Cardiac fibroblast (primary cell): ENCODE data around the gene PCP2.

ENCODE experiments used
- DNase-seq, 2 donors: peaks; one replicate each; pipeline versions ENCODE4 v3.0.0 to v3.0.0-alpha.2; 2010; ENCODE audit warnings: low read depth in 2 of 2
- H3K4me3 ChIP-seq, 2 donors: replicated peaks in 1 of 2; 1 replicate in 1 of 2; 2 replicates in 1 of 2; pipeline ENCODE4 v1.5.1; 2011; ENCODE audit warnings: low read depth in 2 of 2, low read length in 2 of 2, mild to moderate bottlenecking in 2 of 2, moderate library complexity in 1 of 2
- TF ChIP-seq, protein P1 (sequence below): IDR thresholded peaks from one replicate; pipeline ENCODE4 v1.5.1; 2011; ENCODE audit warnings: low read depth, mild to moderate bottlenecking, low read length, inconsistent platforms

The PCP2 gene

DNA sequence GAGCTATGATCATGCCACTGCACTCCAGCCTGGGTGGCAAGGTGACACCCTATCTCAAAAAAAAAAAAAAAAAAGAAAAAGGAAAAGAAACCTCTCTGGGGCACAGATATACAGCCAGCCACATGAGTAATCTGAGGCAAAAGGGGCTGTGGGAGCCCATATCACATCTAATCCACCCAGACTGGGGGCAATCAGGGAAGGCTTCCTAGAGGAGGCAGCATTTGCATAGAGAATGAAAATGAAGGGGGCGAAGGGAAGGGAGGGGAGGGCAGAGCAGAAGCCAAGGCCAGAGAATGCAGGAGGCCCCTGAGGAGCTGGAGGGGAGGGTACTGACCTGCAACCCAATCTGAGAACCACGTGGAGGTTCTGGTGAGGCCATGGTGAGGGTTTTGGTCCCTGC, 16.6 kb upstream of the PCP2 start:
- no peak for DNase-seq
- H3K4me3 ChIP-seq, result no peak overlapping the region
- TF ChIP-seq, protein P1, sequence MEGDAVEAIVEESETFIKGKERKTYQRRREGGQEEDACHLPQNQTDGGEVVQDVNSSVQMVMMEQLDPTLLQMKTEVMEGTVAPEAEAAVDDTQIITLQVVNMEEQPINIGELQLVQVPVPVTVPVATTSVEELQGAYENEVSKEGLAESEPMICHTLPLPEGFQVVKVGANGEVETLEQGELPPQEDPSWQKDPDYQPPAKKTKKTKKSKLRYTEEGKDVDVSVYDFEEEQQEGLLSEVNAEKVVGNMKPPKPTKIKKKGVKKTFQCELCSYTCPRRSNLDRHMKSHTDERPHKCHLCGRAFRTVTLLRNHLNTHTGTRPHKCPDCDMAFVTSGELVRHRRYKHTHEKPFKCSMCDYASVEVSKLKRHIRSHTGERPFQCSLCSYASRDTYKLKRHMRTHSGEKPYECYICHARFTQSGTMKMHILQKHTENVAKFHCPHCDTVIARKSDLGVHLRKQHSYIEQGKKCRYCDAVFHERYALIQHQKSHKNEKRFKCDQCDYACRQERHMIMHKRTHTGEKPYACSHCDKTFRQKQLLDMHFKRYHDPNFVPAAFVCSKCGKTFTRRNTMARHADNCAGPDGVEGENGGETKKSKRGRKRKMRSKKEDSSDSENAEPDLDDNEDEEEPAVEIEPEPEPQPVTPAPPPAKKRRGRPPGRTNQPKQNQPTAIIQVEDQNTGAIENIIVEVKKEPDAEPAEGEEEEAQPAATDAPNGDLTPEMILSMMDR, result no peak

DNA sequence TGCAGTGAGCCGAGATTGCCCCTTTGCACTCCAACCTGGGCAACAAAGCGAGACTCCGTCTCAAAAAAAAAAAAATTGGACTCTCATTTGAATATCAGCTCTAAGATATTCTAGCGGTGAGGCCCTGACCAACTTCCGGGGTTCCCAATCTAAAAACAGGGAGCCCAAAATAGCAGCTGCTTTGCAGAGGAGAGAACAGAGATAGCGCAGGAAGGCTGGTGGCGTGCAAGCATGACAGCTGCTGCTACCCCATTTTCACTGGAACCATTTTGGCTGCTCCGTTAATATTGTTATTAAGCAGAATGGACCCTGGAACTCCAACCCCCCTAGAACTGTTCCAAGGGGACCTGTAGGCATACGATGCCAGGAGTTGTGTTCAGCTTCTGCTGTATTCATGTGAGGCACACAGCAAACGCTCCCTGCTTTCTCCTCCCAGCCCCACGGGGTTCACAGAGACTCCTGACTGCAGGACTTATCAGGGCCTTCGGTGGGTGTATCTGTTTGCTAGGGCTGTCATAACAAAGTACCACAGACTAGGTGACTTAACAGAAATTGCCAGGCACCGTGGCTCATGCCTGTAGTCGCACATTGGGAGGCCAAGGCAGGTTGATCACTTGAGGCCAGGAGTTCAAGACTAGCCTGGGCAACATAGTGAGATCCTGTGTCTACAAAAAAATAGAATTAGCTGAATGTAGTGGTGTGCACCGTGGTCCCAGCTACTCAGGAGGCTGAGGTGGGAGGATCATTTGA, 14.9 kb upstream of the PCP2 start:
- TF ChIP-seq, protein P1, result no peak
- H3K4me3 ChIP-seq, result no peak overlapping the region
- no peak for DNase-seq

DNA sequence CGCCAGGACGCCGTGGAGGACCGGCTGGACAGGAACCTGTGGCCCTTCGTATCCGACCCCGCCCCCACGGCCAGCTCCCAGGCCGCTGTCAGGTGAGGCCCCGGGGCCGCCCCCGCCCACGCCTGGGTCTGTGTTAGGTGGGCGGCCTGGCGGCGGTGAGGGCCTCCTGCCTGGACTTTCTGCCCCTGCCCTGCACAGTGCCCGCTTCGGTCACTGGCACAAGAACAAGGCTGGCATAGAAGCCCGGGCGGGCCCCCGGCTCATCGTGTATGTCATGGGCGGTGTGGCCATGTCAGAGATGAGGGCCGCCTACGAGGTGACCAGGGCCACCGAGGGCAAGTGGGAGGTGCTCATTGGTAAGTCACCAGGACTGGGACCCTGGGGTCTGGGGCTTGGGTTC, 13.6 kb upstream of the PCP2 start:
- TF ChIP-seq, protein P1, result no peak
- no peak overlapping the region for H3K4me3 ChIP-seq
- no peak for DNase-seq

DNA sequence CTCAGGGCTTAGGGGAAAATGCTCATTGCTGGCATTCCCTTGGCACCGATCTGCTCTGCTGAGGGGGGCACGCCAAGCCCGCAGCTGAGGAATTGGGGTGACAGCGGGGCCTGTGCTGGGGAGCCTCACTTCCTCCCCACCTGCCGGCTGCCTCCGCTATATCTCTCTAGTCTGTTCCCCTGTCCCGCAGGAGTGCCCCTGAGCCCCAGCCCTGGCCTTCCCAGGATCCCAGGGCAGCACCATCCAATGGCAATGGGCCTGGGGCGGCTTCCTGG, 12.8 kb upstream of the PCP2 start:
- H3K4me3 ChIP-seq, result no peak overlapping the region
- no peak for DNase-seq
- TF ChIP-seq, protein P1, result no peak

DNA sequence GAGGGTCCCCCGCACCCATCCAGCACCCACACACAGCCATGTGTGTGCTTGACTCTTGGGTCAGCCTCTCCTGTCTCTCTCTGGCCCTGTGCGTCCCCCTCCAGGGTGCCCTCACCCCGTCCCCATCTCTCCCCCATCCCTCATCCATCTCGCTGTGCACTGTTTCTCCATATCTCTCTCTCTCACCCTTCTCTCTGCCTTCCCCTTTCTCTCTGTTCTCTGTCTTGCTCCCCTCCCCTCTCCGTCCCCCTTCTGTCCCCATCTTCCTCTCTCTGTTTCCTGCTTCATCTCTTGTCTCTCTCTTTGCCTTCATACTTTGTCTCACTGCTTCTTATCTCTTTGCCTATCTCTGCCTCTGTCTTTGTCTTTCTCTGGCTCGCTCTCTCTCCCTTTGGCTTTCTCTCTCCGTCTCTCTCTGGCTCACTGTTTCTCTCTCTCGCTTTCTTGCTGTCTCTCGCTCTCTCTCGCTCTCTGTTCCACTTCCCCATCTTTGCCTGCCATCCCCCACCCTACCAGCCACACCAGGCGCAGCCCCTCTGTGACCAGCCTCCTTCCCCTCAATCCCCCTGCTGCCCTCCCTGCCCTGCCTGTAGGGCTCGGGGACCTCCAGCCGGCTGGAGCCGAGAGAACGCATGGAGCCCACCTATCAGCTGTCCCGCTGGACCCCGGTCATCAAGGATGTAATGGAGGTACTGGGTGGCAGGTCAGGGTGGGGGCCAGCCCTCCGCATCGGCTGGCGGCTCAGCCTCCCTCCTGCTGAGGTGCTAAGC, 12.3 kb upstream of the PCP2 start:
- TF ChIP-seq, protein P1, result no peak

DNA sequence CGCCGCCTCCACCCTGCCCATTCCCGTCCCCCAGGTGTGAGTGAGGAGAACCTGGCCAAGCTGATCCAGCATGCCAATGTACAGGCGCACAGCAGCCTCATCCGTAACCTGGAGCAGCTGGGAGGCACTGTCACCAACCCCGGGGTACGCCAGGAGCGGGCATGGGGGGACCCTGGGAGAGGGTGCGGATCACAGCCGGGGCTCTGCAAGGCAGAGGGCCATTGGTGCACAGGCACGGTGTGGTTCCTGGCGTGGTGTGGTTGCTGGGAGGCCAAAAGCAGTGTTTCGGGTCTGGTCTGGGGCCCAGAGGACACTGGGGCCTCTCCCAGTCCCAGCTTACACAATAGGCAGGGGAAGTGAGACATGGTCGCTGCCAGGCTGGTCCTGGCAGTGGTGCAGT, 11.6 kb upstream of the PCP2 start:
- TF ChIP-seq, protein P1, result no peak
- no peak overlapping the region for H3K4me3 ChIP-seq

More for the DNA sequence above, 12.3 kb upstream of the PCP2 start:
- no peak overlapping the region for H3K4me3 ChIP-seq
- no peak for DNase-seq

More for the DNA sequence above, 11.6 kb upstream of the PCP2 start:
- no peak for DNase-seq
